Stimulated activated naive CD8-positive, alpha-beta T cell treated with anti-CD3 and anti-CD28 coated beads, Interleukin-15, Interleukin-2, amounts not matched to agents 100 ng/mL and 50 ng/mL, for 24 hours (primary cell): Measurements from ENCODE around the gene ATP9B.

ENCODE experiments used
- H3K27ac Mint-ChIP-seq: one replicate; pipeline ENCODE4 v1.8.0; 2021; ENCODE audit warnings: mild to moderate bottlenecking, mixed read lengths
- H3K27me3 Mint-ChIP-seq: one replicate; pipeline ENCODE4 v1.8.0; 2021; ENCODE audit warnings: mixed read lengths
- H3K36me3 Mint-ChIP-seq: one replicate; pipeline ENCODE4 v1.8.0; 2021; ENCODE audit warnings: low read depth, mixed read lengths
- H3K4me1 Mint-ChIP-seq: one replicate; pipeline ENCODE4 v1.8.0; 2021; ENCODE audit warnings: low read depth, mixed read lengths
- H3K4me3 Mint-ChIP-seq: one replicate; pipeline ENCODE4 v1.8.0; 2021; ENCODE audit warnings: mild to moderate bottlenecking, mixed read lengths
- H3K9me3 Mint-ChIP-seq: one replicate; pipeline ENCODE4 v1.8.0; 2021; ENCODE audit warnings: mixed read lengths

The ATP9B gene

GRCh38 chr18:79191956-79192355 lies 122.8 kb downstream of the ATP9B start:
- Mint-ChIP-seq H3K36me3 (peaks cover 15% of the 10 kb centered on the region), H3K27ac (no peak overlapping the region), H3K27me3 (no peaks in the 10 kb centered on the region), H3K9me3 (no peaks in the 10 kb centered on the region), H3K4me1 (peaks cover 7% of the 10 kb centered on the region), H3K4me3 (no peak overlapping the region)

- H3K27me3 Mint-ChIP-seq: no peaks in the 10 kb centered on the region
- H3K4me1 Mint-ChIP-seq: peaks cover 7% of the 10 kb centered on the region
- H3K9me3 Mint-ChIP-seq: no peaks in the 10 kb centered on the region
- no peak overlapping the region for H3K4me3 Mint-ChIP-seq
- peaks cover 20% of the 10 kb centered on the region for H3K36me3 Mint-ChIP-seq
- no peak overlapping the region for H3K27ac Mint-ChIP-seq
Measured at GRCh38 chr18:79193826-79194225, 124.6 kb downstream of the ATP9B start.

- Mint-ChIP-seq H3K4me3 (no peak overlapping the region), H3K27me3 (no peaks in the 10 kb centered on the region), H3K27ac (no peak overlapping the region), H3K9me3 (peaks cover 6% of the 10 kb centered on the region), H3K36me3 (peaks cover 19% of the 10 kb centered on the region), H3K4me1 (peaks cover 21% of the 10 kb centered on the region)
Measured at GRCh38 chr18:79195716-79196683, 126.8 kb downstream of the ATP9B start.

GRCh38 chr18:79197531-79197930 lies 128.3 kb downstream of the ATP9B start:
- no peaks in the 10 kb centered on the region for H3K27me3 Mint-ChIP-seq
- peaks cover 13% of the 10 kb centered on the region for H3K36me3 Mint-ChIP-seq
- H3K4me1 Mint-ChIP-seq: peaks cover 21% of the 10 kb centered on the region
- peaks cover 6% of the 10 kb centered on the region for H3K9me3 Mint-ChIP-seq
- no peak overlapping the region for H3K4me3 Mint-ChIP-seq
- no peak overlapping the region for H3K27ac Mint-ChIP-seq

GRCh38 chr18:79199691-79200374 lies 130.6 kb downstream of the ATP9B start:
- Mint-ChIP-seq H3K27ac (no peak overlapping the region), H3K4me3 (no peak overlapping the region), H3K36me3 (peaks cover 13% of the 10 kb centered on the region), H3K27me3 (no peaks in the 10 kb centered on the region), H3K9me3 (peaks cover 6% of the 10 kb centered on the region), H3K4me1 (peaks cover 33% of the 10 kb centered on the region)

- Mint-ChIP-seq H3K4me1 (peaks cover 33% of the 10 kb centered on the region), H3K36me3 (peaks cover 13% of the 10 kb centered on the region), H3K27ac (peak overlapping the region; percentile 56), H3K4me3 (no peak overlapping the region), H3K9me3 (peaks cover 6% of the 10 kb centered on the region), H3K27me3 (no peaks in the 10 kb centered on the region)
Measured at GRCh38 chr18:79200546-79201268, 131.5 kb downstream of the ATP9B start.

- peaks cover 6% of the 10 kb centered on the region for H3K9me3 Mint-ChIP-seq
- no peak overlapping the region for H3K4me3 Mint-ChIP-seq
- H3K27me3 Mint-ChIP-seq: no peaks in the 10 kb centered on the region
- no peak overlapping the region for H3K27ac Mint-ChIP-seq
- H3K4me1 Mint-ChIP-seq: peaks cover 33% of the 10 kb centered on the region
- peaks cover 15% of the 10 kb centered on the region for H3K36me3 Mint-ChIP-seq
Measured at GRCh38 chr18:79203017-79203605, 133.9 kb downstream of the ATP9B start.

GRCh38 chr18:79204889-79205807 lies 136.0 kb downstream of the ATP9B start:
- H3K27me3 Mint-ChIP-seq: no peaks in the 10 kb centered on the region
- no peak overlapping the region for H3K27ac Mint-ChIP-seq
- H3K36me3 Mint-ChIP-seq: peaks cover 13% of the 10 kb centered on the region
- peaks cover 5% of the 10 kb centered on the region for H3K9me3 Mint-ChIP-seq
- no peak overlapping the region for H3K4me3 Mint-ChIP-seq
- peaks cover 27% of the 10 kb centered on the region for H3K4me1 Mint-ChIP-seq

GRCh38 chr18:79206444-79206843 lies 137.2 kb downstream of the ATP9B start:
- no peaks in the 10 kb centered on the region for H3K9me3 Mint-ChIP-seq
- H3K27ac Mint-ChIP-seq: no peak overlapping the region
- H3K36me3 Mint-ChIP-seq: peaks cover 6% of the 10 kb centered on the region
- H3K27me3 Mint-ChIP-seq: no peaks in the 10 kb centered on the region
- no peak overlapping the region for H3K4me3 Mint-ChIP-seq
- H3K4me1 Mint-ChIP-seq: peaks cover 19% of the 10 kb centered on the region

- peaks cover 6% of the 10 kb centered on the region for H3K36me3 Mint-ChIP-seq
- no peaks in the 10 kb centered on the region for H3K4me1 Mint-ChIP-seq
- no peaks in the 10 kb centered on the region for H3K27me3 Mint-ChIP-seq
Measured at GRCh38 chr18:79208906-79209305, 139.7 kb downstream of the ATP9B start.

GRCh38 chr18:79210002-79210910 lies 141.1 kb downstream of the ATP9B start:
- Mint-ChIP-seq H3K27me3 (no peaks in the 10 kb centered on the region), H3K36me3 (peaks cover 6% of the 10 kb centered on the region), H3K9me3 (no peaks in the 10 kb centered on the region), H3K4me1 (no peaks in the 10 kb centered on the region), H3K27ac (no peak overlapping the region), H3K4me3 (no peak overlapping the region)

More at GRCh38 chr18:79208906-79209305, 139.7 kb downstream of the ATP9B start:
- Mint-ChIP-seq H3K9me3 (no peaks in the 10 kb centered on the region), H3K27ac (no peak overlapping the region), H3K4me3 (no peak overlapping the region)

GRCh38 chr18:79211844-79212243 lies 142.7 kb downstream of the ATP9B start:
- no peak overlapping the region for H3K27ac Mint-ChIP-seq
- H3K27me3 Mint-ChIP-seq: no peaks in the 10 kb centered on the region
- H3K9me3 Mint-ChIP-seq: no peaks in the 10 kb centered on the region
- no peak overlapping the region for H3K4me3 Mint-ChIP-seq
- no peaks in the 10 kb centered on the region for H3K4me1 Mint-ChIP-seq
- peaks cover 11% of the 10 kb centered on the region for H3K36me3 Mint-ChIP-seq

GRCh38 chr18:79214056-79214455 lies 144.9 kb downstream of the ATP9B start:
- Mint-ChIP-seq H3K36me3 (peaks cover 22% of the 10 kb centered on the region), H3K27ac (no peak overlapping the region), H3K27me3 (no peaks in the 10 kb centered on the region), H3K9me3 (no peaks in the 10 kb centered on the region), H3K4me3 (no peak overlapping the region), H3K4me1 (no peaks in the 10 kb centered on the region)
